Epithelial cell of esophagus (primary cell): Measurements from ENCODE around the gene CLEC4A.

Experiments used
- DNase-seq: peaks from one replicate; pipeline ENCODE4 v3.0.0; 2010; ENCODE audit warnings: low read depth
- H3K4me3 ChIP-seq: 2 replicates; pipeline ENCODE4 v1.5.1; 2011; ENCODE audit warnings: mild to moderate bottlenecking, low read length, control low read depth
- CTCF ChIP-seq: IDR thresholded peaks from 2 replicates; pipeline ENCODE4 v1.5.1; 2011; ENCODE audit warnings: low read depth, mild to moderate bottlenecking, low read length, control low read depth, inconsistent platforms; ENCODE audit not compliant: insufficient read depth; ENCODE audit errors: missing control alignments

The CLEC4A gene

GRCh38 chr12:8123124-8123912 is at the start of gene CLEC4A:
CLEC4A (plus strand) TSS chr12:8123617; CDS start chr12:8123879, 262 bp downstream.
- TF ChIP-seq CTCF = no peak
- no peak within 1 kb of the TSS for H3K4me3 ChIP-seq
- DNase-seq = no peak

GRCh38 chr12:8075935-8076334 is 47.5 kb upstream of the CLEC4A start:
- no peak for DNase-seq
- no peak overlapping the region for H3K4me3 ChIP-seq
- TF ChIP-seq CTCF = no peak

GRCh38 chr12:8076366-8076765 is 47.1 kb upstream of the CLEC4A start:
- no peak for DNase-seq
- no peak for TF ChIP-seq CTCF

GRCh38 chr12:8077207-8077606 is 46.2 kb upstream of the CLEC4A start:
- H3K4me3 ChIP-seq = no peak overlapping the region
- peak; percentile 84 for DNase-seq
- TF ChIP-seq CTCF = no peak

More at GRCh38 chr12:8076366-8076765, 47.1 kb upstream of the CLEC4A start:
- H3K4me3 ChIP-seq = no peak overlapping the region

- TF ChIP-seq CTCF = peak; percentile 40
These were observed 45.0 kb upstream of the CLEC4A start for GRCh38 chr12:8078398-8078797.

GRCh38 chr12:8078916-8079315 is 44.5 kb upstream of the CLEC4A start:
- TF ChIP-seq CTCF = no peak
- H3K4me3 ChIP-seq = no peak overlapping the region
- DNase-seq = no peak

More at GRCh38 chr12:8078398-8078797, 45.0 kb upstream of the CLEC4A start:
- H3K4me3 ChIP-seq = no peak overlapping the region
- DNase-seq = peak; percentile 54

- no peak for DNase-seq
- no peak overlapping the region for H3K4me3 ChIP-seq
- no peak for TF ChIP-seq CTCF
These were observed 43.3 kb upstream of the CLEC4A start for GRCh38 chr12:8080120-8080519.
